T-helper 1 cell treated with Interleukin-12 subunit alpha and Interleukin-12 subunit beta and Interleukin-4 antibody, amounts not matched to agents 30 μg/mL and 1 μg/mL, for 36 hours (primary cell): ENCODE measurements around the gene HLA-DRB1.
"Not testable (repeated sequence)": the region's sequence is repeated elsewhere in the genome, so short reads cannot be mapped to it uniquely, and the experiment has no call there.

Experiments
- H3K27ac Mint-ChIP-seq: one replicate; pipeline ENCODE4 v1.8.0; 2021; ENCODE audit warnings: mild to moderate bottlenecking, mixed read lengths
- H3K27me3 Mint-ChIP-seq: one replicate; pipeline ENCODE4 v1.8.0; 2021; ENCODE audit warnings: low read depth, mixed read lengths
- H3K36me3 Mint-ChIP-seq: one replicate; pipeline ENCODE4 v1.8.0; 2021; ENCODE audit warnings: low read depth, mixed read lengths
- H3K4me1 Mint-ChIP-seq: one replicate; pipeline ENCODE4 v1.8.0; 2021; ENCODE audit warnings: low read depth, mixed read lengths
- H3K4me3 Mint-ChIP-seq: one replicate; pipeline ENCODE4 v1.8.0; 2021; ENCODE audit warnings: mild to moderate bottlenecking, moderate library complexity, mixed read lengths
- H3K9me3 Mint-ChIP-seq: one replicate; pipeline ENCODE4 v1.8.0; 2021; ENCODE audit warnings: mixed read lengths

HLA-DRB1 gene

GRCh38 chr6:32589596-32590449 lies at the start of gene HLA-DRB1:
Gene HLA-DRB1, minus strand, starts transcription at chr6:32589848. Its CDS starts 106 bp downstream, at chr6:32589742.
- Mint-ChIP-seq H3K27me3 (peaks cover 18% of the 10 kb centered on the region), H3K27ac (peak within 1 kb of the TSS; percentile 79), H3K36me3 (peaks cover 15% of the 10 kb centered on the region), H3K9me3 (no peaks in the 10 kb centered on the region), H3K4me1 (peaks cover 23% of the 10 kb centered on the region), H3K4me3 (peak within 1 kb of the TSS; percentile 78)

GRCh38 chr6:32638532-32639219 lies 49.0 kb upstream of the HLA-DRB1 start:
- Mint-ChIP-seq H3K36me3 (peaks cover 23% of the 10 kb centered on the region), H3K4me3 (peak overlapping the region; percentile 67), H3K4me1 (peaks cover 39% of the 10 kb centered on the region), H3K9me3 (no peaks in the 10 kb centered on the region), H3K27me3 (peaks cover 25% of the 10 kb centered on the region), H3K27ac (no peak overlapping the region)

GRCh38 chr6:32637883-32638282 lies 48.2 kb upstream of the HLA-DRB1 start:
- Mint-ChIP-seq H3K4me3 (peak overlapping the region; percentile 50), H3K36me3 (peaks cover 21% of the 10 kb centered on the region), H3K27ac (peak overlapping the region; percentile 53), H3K27me3 (peaks cover 25% of the 10 kb centered on the region), H3K9me3 (no peaks in the 10 kb centered on the region), H3K4me1 (peaks cover 41% of the 10 kb centered on the region)

GRCh38 chr6:32637219-32637880 lies 47.7 kb upstream of the HLA-DRB1 start, which contains the start of gene HLA-DQA1:
Gene HLA-DQA1, plus strand, starts transcription at chr6:32637406. Its CDS starts 53 bp downstream, at chr6:32637459.
- no peaks in the 10 kb centered on the region for H3K9me3 Mint-ChIP-seq
- peaks cover 17% of the 10 kb centered on the region for H3K36me3 Mint-ChIP-seq
- H3K27me3 Mint-ChIP-seq: peaks cover 25% of the 10 kb centered on the region
- peak within 1 kb of the TSS; percentile 87 for H3K4me3 Mint-ChIP-seq
- peak within 1 kb of the TSS; percentile 83 for H3K27ac Mint-ChIP-seq
- H3K4me1 Mint-ChIP-seq: peaks cover 38% of the 10 kb centered on the region

- Mint-ChIP-seq H3K27ac (peak overlapping the region; percentile 3), H3K4me1 (peaks cover 24% of the 10 kb centered on the region), H3K4me3 (no peak overlapping the region), H3K9me3 (no peaks in the 10 kb centered on the region), H3K27me3 (peaks cover 21% of the 10 kb centered on the region), H3K36me3 (peaks cover 9% of the 10 kb centered on the region)
These were observed 46.0 kb upstream of the HLA-DRB1 start for GRCh38 chr6:32635526-32636123.

- not testable (repeated sequence) for H3K27ac Mint-ChIP-seq, H3K9me3 Mint-ChIP-seq, H3K36me3 Mint-ChIP-seq, H3K27me3 Mint-ChIP-seq, H3K4me3 Mint-ChIP-seq
- H3K4me1 Mint-ChIP-seq: peaks cover 24% of the 10 kb centered on the region
These were observed 40.1 kb upstream of the HLA-DRB1 start for GRCh38 chr6:32629793-32630192.

- Mint-ChIP-seq H3K4me3 (peak overlapping the region; percentile 30), H3K27ac (peak overlapping the region; percentile 89), H3K27me3 (no peaks in the 10 kb centered on the region), H3K36me3 (peaks cover 3% of the 10 kb centered on the region), H3K9me3 (peaks cover 5% of the 10 kb centered on the region), H3K4me1 (peaks cover 28% of the 10 kb centered on the region)
These were observed 38.2 kb upstream of the HLA-DRB1 start for GRCh38 chr6:32627831-32628230.

- H3K27ac Mint-ChIP-seq: peak overlapping the region; percentile 89
- H3K4me1 Mint-ChIP-seq: peaks cover 34% of the 10 kb centered on the region
- peaks cover 5% of the 10 kb centered on the region for H3K9me3 Mint-ChIP-seq
- H3K36me3 Mint-ChIP-seq: peaks cover 3% of the 10 kb centered on the region
- no peak overlapping the region for H3K4me3 Mint-ChIP-seq
- H3K27me3 Mint-ChIP-seq: no peaks in the 10 kb centered on the region
These were observed 37.6 kb upstream of the HLA-DRB1 start for GRCh38 chr6:32627249-32627648.

GRCh38 chr6:32625137-32625536 lies 35.5 kb upstream of the HLA-DRB1 start:
- Mint-ChIP-seq H3K9me3 (peaks cover 3% of the 10 kb centered on the region), H3K36me3 (peaks cover 3% of the 10 kb centered on the region), H3K4me3 (no peak overlapping the region), H3K27me3 (no peaks in the 10 kb centered on the region), H3K27ac (peak overlapping the region; percentile 45), H3K4me1 (peaks cover 45% of the 10 kb centered on the region)

- Mint-ChIP-seq H3K36me3 (peaks cover 3% of the 10 kb centered on the region), H3K4me1 (peaks cover 45% of the 10 kb centered on the region), H3K27ac (peak overlapping the region; percentile 96), H3K27me3 (no peaks in the 10 kb centered on the region), H3K4me3 (no peak overlapping the region), H3K9me3 (no peaks in the 10 kb centered on the region)
These were observed 34.9 kb upstream of the HLA-DRB1 start for GRCh38 chr6:32624565-32624964.

GRCh38 chr6:32623693-32624092 lies 34.0 kb upstream of the HLA-DRB1 start:
- Mint-ChIP-seq H3K4me3 (peak overlapping the region; percentile 43), H3K27me3 (no peaks in the 10 kb centered on the region), H3K4me1 (peaks cover 45% of the 10 kb centered on the region), H3K9me3 (peaks cover 6% of the 10 kb centered on the region), H3K36me3 (peaks cover 3% of the 10 kb centered on the region), H3K27ac (peak overlapping the region; percentile 96)

- H3K27ac Mint-ChIP-seq: peak overlapping the region; percentile 96
- no peaks in the 10 kb centered on the region for H3K27me3 Mint-ChIP-seq
- H3K9me3 Mint-ChIP-seq: peaks cover 14% of the 10 kb centered on the region
- peak overlapping the region; percentile 49 for H3K4me3 Mint-ChIP-seq
- H3K36me3 Mint-ChIP-seq: peaks cover 6% of the 10 kb centered on the region
- H3K4me1 Mint-ChIP-seq: peaks cover 41% of the 10 kb centered on the region
These were observed 33.1 kb upstream of the HLA-DRB1 start for GRCh38 chr6:32622545-32623401.

- Mint-ChIP-seq H3K4me3 (no peak overlapping the region), H3K4me1 (peaks cover 39% of the 10 kb centered on the region), H3K27ac (no peak overlapping the region), H3K36me3 (peaks cover 8% of the 10 kb centered on the region), H3K9me3 (peaks cover 21% of the 10 kb centered on the region), H3K27me3 (peaks cover 3% of the 10 kb centered on the region)
These were observed 31.7 kb upstream of the HLA-DRB1 start for GRCh38 chr6:32621372-32621771.
